Transverse colon (tissue), 4 donors: ENCODE results near the gene NOTCH1. TPM values are rescaled to one million over a fixed set of nuclear protein-coding genes. Genes with fewer than 3 reads are reported as not detected.

ENCODE experiments used
- DNase-seq: peaks from one replicate; pipeline ENCODE4 v3.0.0-alpha.2; 2019
- H3K27ac ChIP-seq, 4 donors: fragments of 200-600 bp; sonication (generic); 2 replicates each; pipeline ENCODE4 v1.5.1; 2016 to 2018; ENCODE audit warnings: inconsistent platforms in 4 of 4
- H3K27me3 ChIP-seq: fragments of 200-600 bp; sonication (generic); 2 replicates; pipeline ENCODE4 v1.5.1; 2017; ENCODE audit warnings: inconsistent platforms
- H3K36me3 ChIP-seq, 4 donors: fragments of 200-600 bp; sonication (generic); 2 replicates each; pipeline ENCODE4 v1.5.1; 2017 to 2019; ENCODE audit warnings: inconsistent platforms in 4 of 4
- H3K4me1 ChIP-seq, 4 donors: fragments of 200-600 bp; sonication (generic); 2 replicates each; pipeline ENCODE4 v1.5.1; 2017 to 2020; ENCODE audit warnings: inconsistent platforms in 4 of 4
- H3K4me3 ChIP-seq, 4 donors: fragments of 200-600 bp; sonication (generic); 1 replicate in 1 of 4; 2 replicates in 3 of 4; pipeline versions ENCODE4 v1.5.1 to v1.6.1; 2017 to 2019; ENCODE audit warnings: inconsistent platforms in 4 of 4
- H3K9me3 ChIP-seq, 2 donors: fragments of 200-600 bp; sonication (generic); 2 replicates each; pipeline ENCODE4 v1.5.1; 2017 to 2019; ENCODE audit warnings: inconsistent platforms in 2 of 2
- EP300 ChIP-seq: sonication (generic); formaldehyde crosslinking; IDR thresholded peaks from one replicate; pipeline ENCODE4 v1.6.1; 2017; ENCODE audit warnings: antibody characterized with exemption, low read depth
- POLR2A ChIP-seq: fragments of 450-650 bp; IDR thresholded peaks from one replicate; pipeline ENCODE4 v1.6.1; 2016; ENCODE audit warnings: antibody characterized with exemption, mild to moderate bottlenecking, moderate library complexity
- POLR2AphosphoS5 ChIP-seq, 3 donors: sonication (generic); formaldehyde crosslinking; IDR thresholded peaks; one replicate each; pipeline ENCODE4 v1.6.1; 2016; ENCODE audit warnings: antibody characterized with exemption in 3 of 3
- WGBS, 2 donors: methylation state at CpG; one replicate each; pipeline ENCODE4 v1.1.5; 2018; ENCODE audit warnings: low coverage in 1 of 2; 5-methylcytosine and 5-hydroxymethylcytosine counted together
- in situ Hi-C, 4 donors: fragments of 200-750 bp; cut with MboI; loops; one replicate each; pipeline versions ENCODE4 v1.15.0 to v1.15.1; 2017; ENCODE audit warnings: low sequenced_read_pairs in 3 of 4, low pct_ligation_motif_present in 1 of 4, low pct_unique_long_range_greater_than_20kb in 1 of 4
- intact Hi-C: fragments of 100-400 bp; cut with DNase I; formaldehyde crosslinking; loops from one replicate; pipeline ENCODE4 v1.15.1; 2023; ENCODE audit warnings: low total_unique reads
- total RNA-seq, 4 donors: library from RNA; depleted of rRNA; stranded (reverse); fragments of >200 nt; gene quantifications; one replicate each; pipeline ENCODE4 v1.1.0, GENCODE V29; 2016
- TF ChIP-seq, protein P1 (sequence below), 5 experiments: fragments of 200-600 bp in 3 of 5; fragments of 450-650 bp in 2 of 5; sonication (generic) in 3 of 5; IDR thresholded peaks; 1 replicate in 2 of 5; 2 replicates in 3 of 5; pipeline ENCODE4 v1.5.1; 2016 to 2017; ENCODE audit warnings: antibody characterized with exemption in 5 of 5, inconsistent platforms in 3 of 5, mild to moderate bottlenecking in 2 of 5, moderate library complexity in 1 of 5

The NOTCH1 gene
- total RNA-seq, 4 donors from 2014 or later: 48.2 to 154 (median 98.2) TPM

DNA sequence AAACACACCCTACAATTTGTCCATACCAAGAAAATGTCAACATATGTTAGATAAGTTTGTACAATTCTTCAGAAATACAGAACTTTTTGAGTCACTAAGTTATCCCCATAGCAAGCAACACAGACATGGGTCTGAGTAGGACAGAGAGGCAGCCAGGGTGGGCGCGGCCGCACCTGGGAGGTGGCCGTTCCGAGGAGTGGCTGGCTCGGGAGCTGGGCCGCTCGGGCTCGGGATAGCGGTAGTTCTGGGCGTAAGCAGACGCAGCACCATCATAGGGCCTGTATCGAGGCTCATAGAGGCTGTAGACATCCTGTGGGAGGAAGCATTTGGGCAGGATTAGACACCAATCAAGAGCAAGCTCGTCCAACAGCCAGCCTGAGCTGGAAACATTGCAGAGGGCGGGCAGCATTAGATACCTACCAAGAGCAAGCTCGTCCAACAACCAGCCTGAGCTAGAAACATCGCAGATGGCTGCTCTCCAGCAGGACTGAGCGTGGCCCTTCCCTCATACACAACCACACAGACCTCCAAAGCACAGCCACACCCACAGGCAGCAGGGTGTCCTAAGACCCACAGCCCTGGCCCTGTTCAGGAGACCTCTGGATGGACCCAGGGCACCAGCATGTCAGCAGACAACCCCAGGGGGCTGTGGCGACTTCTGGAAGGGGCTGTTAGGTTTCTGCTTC, 73.9 kb downstream of the NOTCH1 start:
- TF ChIP-seq, protein P1, sequence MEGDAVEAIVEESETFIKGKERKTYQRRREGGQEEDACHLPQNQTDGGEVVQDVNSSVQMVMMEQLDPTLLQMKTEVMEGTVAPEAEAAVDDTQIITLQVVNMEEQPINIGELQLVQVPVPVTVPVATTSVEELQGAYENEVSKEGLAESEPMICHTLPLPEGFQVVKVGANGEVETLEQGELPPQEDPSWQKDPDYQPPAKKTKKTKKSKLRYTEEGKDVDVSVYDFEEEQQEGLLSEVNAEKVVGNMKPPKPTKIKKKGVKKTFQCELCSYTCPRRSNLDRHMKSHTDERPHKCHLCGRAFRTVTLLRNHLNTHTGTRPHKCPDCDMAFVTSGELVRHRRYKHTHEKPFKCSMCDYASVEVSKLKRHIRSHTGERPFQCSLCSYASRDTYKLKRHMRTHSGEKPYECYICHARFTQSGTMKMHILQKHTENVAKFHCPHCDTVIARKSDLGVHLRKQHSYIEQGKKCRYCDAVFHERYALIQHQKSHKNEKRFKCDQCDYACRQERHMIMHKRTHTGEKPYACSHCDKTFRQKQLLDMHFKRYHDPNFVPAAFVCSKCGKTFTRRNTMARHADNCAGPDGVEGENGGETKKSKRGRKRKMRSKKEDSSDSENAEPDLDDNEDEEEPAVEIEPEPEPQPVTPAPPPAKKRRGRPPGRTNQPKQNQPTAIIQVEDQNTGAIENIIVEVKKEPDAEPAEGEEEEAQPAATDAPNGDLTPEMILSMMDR (IDR thresholded peaks at IDR 0.05): no peak
- TF ChIP-seq POLR2A (no peak), POLR2AphosphoS5 (IDR thresholded peaks at IDR 0.05) (no peak), EP300 (no peak)
- H3K27ac ChIP-seq: no peak overlapping the region
- H3K4me1 ChIP-seq: no peaks in the 10 kb centered on the region
- H3K4me3 ChIP-seq: no peak overlapping the region
- H3K27me3 ChIP-seq: no peaks in the 10 kb centered on the region
- WGBS, 2 donors: 86% methylated on average over 18 of the region's 19 CpGs; no CpG with 5 or more reads in 1 of the 2 donors
- peaks cover 0 to 53% (median 29%) of the 10 kb centered on the region in 4 donors for H3K36me3 ChIP-seq
- H3K9me3 ChIP-seq: no peaks in the 10 kb centered on the region
- in situ Hi-C loops (no loop called here), intact Hi-C loops (no loop called here)
- no peak for DNase-seq

DNA sequence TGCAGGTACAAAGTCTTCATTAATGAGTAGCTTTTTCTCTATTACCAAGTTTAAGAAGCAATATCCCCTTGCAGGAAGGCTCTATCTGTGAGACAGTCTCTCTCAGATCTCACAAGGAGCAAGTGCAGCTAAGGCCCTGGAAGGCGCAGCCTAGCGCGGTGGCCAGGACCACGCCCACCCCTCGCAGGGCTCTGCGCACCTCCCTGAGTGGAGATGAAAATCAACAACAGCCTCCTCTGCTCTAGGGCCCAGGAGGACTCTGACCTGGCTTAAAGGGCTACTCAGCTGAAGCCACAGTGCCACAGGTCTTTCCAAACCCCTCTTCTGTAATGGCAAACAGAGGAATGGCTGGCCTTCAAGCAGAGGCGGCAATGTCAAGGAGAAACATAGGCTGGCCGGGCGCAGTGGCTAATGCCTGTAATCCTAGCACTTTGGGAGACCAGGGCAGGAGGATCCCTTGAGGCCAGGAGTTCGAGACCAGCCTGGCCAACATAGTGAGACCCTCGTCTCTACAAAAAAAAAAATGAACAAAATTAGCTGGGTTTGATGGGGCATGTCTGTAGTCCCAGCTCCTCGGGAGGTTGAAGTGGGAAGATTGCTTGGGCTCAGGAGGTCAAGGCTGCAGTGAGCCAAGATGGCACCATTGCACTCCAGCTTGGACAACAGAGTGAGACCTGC, 74.9 kb downstream of the NOTCH1 start:
- Histone ChIP-seq H3K27ac (no peak overlapping the region), H3K9me3 (no peaks in the 10 kb centered on the region), H3K27me3 (no peaks in the 10 kb centered on the region), H3K4me3 (no peak overlapping the region), H3K36me3 (peaks cover 0 to 53% (median 29%) of the 10 kb centered on the region in 4 donors), H3K4me1 (no peaks in the 10 kb centered on the region)
- WGBS, 2 donors: 86 to 94% methylated on average over 2 to 12 of the region's 12 CpGs
- in situ Hi-C loops: no loop called here
- intact Hi-C loops: no loop called here
- DNase-seq: no peak
- TF ChIP-seq POLR2A (no peak), POLR2AphosphoS5 (IDR thresholded peaks at IDR 0.05) (no peak), EP300 (no peak)
- TF ChIP-seq, protein P1 (IDR thresholded peaks at IDR 0.05): no peak

DNA sequence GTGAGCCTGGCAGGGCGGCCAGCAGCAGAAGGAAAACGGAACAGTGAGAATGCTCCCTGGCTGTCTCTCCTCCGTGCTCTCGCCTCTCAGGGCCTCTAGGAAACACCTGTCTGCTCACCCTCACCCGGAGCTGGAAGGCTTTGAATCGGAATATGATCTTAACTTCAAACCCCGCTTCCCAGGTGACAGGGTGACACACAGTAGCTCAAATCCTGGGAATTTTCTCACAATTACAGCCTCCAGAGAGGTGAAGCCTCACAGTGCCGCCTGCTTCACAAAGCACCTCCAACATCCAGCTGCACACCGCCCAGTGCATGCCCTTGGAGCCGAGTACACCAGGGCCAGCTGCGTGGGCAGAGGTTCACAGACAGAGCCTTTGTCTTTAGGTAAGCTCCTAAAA, 75.5 kb downstream of the NOTCH1 start:
- intact Hi-C loops (no loop called here), in situ Hi-C loops (no loop called here)
- DNase-seq: no peak
- no peak overlapping the region for H3K4me3 ChIP-seq
- H3K27me3 ChIP-seq: no peaks in the 10 kb centered on the region
- no peak overlapping the region for H3K27ac ChIP-seq
- no peaks in the 10 kb centered on the region for H3K4me1 ChIP-seq
- H3K9me3 ChIP-seq: no peaks in the 10 kb centered on the region
- WGBS, 2 donors: 94 to 96% methylated on average over 3 to 11 of the region's 11 CpGs
- TF ChIP-seq, protein P1 (IDR thresholded peaks at IDR 0.05): no peak
- TF ChIP-seq POLR2AphosphoS5 (IDR thresholded peaks at IDR 0.05) (no peak), EP300 (no peak), POLR2A (no peak)
- peaks cover 0 to 53% (median 29%) of the 10 kb centered on the region in 4 donors for H3K36me3 ChIP-seq

DNA sequence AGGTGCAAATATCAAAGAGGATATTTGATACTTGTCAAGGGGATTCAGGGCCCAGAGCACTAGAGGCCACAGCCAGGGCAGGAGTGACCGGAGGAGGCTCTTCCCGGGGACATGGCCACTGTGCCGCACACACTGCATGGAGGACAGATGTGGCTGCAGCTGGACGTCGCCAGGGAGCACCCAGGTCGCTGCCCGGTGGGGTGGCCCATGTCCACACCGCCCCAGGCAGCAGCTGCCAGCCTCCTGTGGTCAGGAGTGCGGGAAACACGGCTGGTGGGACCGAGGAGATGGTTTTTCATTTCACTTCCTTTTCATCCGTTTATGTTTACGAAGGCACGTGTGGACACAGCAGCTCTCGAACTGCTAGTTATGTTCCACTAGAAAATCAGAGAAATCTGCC, 78.1 kb downstream of the NOTCH1 start:
- WGBS, 2 donors: 89 to 91% methylated on average over 10 to 15 of the region's 15 CpGs
- intact Hi-C loops: no loop called here

More for the DNA sequence above, 78.1 kb downstream of the NOTCH1 start:
- Histone ChIP-seq H3K4me3 (no peak overlapping the region), H3K27ac (no peak overlapping the region), H3K4me1 (no peaks in the 10 kb centered on the region), H3K9me3 (no peaks in the 10 kb centered on the region), H3K36me3 (peaks cover 0 to 68% (median 38%) of the 10 kb centered on the region in 4 donors), H3K27me3 (no peaks in the 10 kb centered on the region)
- TF ChIP-seq POLR2A: no peak
- no peak for TF ChIP-seq POLR2AphosphoS5 (IDR thresholded peaks at IDR 0.05)
- TF ChIP-seq, protein P1 (IDR thresholded peaks at IDR 0.05): no peak
- no peak for TF ChIP-seq EP300
- no peak for DNase-seq
- in situ Hi-C loops: no loop called here
